ENCODE measurements around the gene TMEM151B.

The TMEM151B gene

DNA sequence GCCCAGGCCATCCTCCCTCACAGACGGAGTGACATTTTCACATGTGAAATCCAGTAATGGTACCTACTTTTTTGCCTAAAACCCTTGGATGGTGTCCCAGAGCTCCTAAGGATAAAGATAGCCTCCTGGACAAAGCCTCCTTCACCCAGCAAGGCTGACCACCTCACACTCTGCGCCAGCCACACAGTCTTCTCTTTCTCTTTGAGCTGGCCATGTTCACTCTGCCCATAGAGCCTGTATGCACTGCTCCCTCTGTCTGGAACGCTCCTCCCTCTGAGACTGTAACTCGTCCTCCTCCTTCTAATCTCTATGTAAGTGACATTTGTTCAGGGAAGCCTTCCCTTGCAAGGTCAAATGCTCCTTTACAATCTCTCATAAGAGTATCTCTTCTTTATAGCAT lies 14.6 kb downstream of the TMEM151B start:
- DNase-seq: no peak

DNA sequence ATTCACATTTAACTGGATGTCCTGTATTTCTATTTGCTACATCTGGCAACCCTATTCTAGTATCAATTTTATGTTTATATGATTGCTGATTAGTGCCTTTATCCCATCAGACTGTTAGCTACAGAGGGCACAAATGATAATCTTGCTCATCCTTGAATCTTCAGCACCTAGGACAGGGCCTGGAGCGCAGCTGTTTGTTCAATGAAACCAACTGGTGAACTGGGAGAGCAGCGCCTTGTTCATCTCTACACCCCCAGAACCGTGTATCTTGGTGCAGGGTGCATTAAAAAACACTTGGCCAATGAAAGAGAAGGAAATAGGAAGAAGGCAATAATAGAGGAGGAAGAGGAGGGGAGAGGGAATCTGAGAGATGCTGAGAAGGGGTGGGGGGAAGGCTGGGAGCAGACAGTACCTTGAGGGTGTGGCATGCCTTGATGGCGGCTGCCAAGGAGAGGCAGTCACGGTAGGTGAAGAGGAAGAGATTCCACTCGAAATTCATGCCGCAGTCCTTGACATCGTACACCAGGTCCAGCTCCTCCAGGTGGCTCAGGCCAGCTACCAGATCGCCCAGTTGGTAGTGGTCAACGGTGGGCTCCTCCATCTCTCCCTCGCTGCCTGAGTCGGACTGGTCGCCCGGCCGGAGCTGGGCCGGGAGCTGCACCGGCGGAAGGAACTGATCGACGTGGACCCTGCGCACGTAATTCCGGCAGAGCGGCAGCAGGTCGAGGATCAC lies 15.5 kb downstream of the TMEM151B start:
- DNase-seq: no peak

DNA sequence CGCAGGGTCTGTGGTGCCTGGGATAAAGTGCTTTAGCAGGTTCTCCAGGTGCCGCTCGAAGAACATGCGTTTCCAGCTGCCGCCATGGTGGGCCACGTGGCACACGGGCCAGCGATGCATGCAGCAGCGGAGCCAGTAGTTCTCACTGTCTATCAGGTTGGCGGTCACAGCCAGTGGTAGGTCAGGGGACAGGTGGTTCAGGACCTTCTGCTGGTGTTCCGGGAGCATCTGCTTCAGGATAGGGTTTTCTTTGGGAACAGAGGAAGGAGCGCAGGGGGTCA lies 16.0 kb downstream of the TMEM151B start:
- no peak for DNase-seq

DNA sequence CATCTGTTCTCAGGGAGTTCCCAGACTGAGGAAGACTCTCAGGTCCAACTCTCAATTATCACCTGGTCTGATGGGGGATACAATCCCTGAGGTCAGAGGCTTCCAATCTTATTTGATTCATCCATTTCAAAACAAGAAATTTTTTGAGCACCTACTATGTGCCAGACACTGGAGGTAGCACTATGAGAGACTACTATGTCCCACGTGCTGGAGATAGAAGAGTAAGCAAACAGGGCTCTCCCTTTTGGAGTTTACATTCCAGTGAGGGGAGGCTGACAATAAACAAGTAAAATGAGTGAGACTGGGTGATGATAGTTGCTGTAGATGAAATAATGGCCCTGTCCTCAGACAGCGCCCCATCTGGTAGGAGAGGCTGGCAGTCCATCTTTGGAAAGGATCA lies 16.5 kb downstream of the TMEM151B start:
- no peak for DNase-seq

DNA sequence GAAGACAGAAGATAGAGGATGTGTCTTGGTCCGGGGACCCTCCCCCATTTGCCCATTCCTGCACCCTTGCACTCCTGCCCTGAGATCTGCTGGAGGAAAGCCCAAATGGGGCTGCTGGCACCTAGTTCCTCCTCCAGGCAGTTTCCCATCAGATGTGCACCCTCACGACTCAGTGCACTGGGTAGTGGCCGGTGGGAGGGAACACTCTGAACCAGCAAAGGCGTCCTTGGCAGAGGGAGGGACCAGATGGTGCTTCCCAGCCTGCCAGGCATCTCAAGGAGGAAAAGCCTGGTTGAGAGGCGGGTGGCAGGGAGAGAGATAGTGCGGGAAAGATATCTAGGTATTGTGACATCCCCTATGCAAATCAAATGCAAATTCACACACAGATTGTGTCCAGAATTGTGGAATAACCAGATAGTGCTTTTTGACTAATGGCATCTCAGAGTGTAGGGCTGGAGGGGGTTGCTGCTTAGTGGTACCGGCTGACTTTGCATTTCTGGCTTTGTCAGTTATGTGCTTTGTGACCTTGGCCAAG lies 19.5 kb downstream of the TMEM151B start:
- no peak for DNase-seq

GRCh38 chr6:44291841-44292240 lies 21.6 kb downstream of the TMEM151B start:
- no peak for DNase-seq

DNA sequence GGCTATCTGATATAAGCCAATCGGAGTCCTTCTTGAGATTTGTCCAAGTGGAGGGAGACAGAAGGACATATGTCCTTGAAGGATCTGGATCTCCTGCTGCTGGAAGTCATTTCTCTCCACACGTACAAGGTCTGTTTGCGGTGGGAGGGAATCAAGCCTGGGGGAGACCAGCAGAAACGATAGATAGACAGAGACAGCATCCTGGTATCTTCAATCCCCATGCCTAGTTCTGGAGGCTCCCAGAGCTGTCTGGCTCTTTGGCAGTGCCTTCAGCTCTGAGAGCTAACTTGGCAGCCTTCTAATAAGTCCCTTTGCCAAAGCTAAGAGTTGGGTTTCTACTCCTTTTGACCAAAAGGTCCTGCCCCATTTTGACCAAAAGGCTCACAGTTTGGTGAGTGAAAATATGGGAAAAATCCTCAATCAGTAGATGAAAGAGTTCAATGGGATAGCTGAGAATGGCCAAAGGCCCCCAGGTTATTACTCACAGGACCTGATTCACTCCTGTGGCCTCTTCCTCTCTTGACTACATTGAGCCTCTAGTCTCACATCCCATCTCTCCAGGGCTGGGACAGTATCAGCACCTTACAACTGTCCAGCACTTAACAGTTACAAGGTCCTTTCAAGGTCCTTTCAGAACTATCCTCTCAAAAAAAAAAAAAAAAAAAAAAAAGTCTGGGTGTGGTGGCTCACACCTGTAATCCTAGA lies 22.6 kb downstream of the TMEM151B start:
- no peak for DNase-seq

- no peak for DNase-seq
These were observed 24.9 kb downstream of the TMEM151B start for GRCh38 chr6:44294832-44295791.

- no peak for DNase-seq
These were observed 27.1 kb downstream of the TMEM151B start for GRCh38 chr6:44297063-44298038.

- DNase-seq: no peak
These were observed 28.0 kb downstream of the TMEM151B start for GRCh38 chr6:44298055-44298803.

GRCh38 chr6:44298864-44299263 lies 28.6 kb downstream of the TMEM151B start:
- DNase-seq: no peak

DNA sequence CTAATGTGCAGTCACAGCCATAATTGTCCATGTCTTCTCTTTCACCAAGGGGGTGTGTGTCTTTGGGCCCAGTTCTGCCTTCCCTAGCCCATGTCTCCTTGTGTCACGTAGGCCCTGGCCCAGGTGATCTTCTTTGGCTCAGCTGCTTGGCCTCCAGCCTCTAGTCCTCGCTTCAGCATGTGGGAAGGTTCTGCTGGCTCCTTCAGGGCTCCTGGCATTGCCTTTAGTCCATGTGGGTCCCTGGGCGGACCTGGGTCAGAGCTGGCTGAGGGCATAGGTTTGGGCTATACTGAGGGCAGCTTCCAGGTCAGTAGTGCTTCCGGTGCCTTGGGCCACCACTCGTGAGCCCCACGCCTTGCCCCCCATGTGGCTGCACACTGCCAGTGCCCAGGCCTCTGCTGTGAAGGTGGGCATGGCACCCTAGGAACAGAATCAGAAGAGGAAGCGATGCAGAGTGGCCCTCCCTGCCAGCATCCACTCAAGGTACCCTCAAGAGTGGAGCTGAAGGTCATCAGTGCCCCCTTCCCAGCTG lies 30.1 kb downstream of the TMEM151B start:
- no peak for DNase-seq

DNA sequence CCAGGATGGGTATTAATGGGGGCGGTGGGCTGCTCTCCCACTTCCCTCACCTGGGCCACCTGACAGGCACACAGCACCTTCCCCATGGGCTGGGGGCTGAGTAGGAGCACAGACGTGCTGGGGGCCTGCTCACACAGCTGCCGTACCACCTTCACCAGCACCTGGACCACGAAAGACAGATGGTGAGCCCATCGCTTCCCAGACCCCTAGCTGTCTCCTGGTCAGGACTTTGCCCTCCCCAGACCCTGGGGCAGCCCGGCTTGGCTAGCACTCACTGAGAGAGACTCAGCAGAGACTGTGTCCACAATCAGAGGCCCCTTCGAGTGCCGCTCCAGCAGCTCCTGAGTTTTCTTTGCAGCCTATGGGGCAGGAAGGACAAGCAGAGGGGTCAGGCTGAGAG lies 30.9 kb downstream of the TMEM151B start:
- no peak for DNase-seq

DNA sequence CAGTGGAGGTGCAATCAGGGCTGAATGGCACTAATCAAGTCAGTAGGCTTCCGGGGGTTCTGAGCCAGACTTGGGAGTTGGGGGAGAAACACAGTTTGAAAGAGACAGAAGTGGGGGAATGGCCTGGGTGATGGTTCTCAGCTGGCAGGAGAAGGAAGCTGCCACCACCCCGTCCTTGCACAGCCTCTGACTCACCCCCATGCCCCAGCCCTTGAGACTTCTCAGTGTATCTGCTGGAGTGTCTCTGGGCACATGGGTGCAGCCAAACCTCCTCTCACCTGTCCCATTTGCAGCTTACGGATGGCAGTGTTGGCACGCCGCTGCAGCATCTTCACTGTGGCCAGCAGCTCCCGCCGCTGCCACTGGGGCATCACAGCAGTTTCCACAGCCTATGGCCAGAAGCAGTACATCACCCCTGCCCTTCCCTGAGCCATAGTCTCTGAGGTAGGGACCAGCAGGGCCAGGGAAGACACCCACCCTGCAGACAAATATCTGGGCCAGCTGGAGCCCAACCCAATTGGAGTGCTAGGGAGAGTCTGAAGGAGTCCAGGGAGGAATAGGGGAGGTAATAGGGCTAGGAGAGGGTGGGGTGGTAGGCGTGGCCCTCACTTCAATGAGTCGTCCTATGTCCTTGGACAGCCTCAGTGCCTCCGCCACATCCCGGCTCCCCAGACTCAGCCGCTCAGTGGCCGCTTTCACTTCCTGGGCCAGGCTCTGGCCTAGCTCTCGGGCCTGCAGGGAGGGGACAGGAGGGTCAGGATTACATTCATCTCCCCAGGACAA lies 31.7 kb downstream of the TMEM151B start:
- no peak for DNase-seq

DNA sequence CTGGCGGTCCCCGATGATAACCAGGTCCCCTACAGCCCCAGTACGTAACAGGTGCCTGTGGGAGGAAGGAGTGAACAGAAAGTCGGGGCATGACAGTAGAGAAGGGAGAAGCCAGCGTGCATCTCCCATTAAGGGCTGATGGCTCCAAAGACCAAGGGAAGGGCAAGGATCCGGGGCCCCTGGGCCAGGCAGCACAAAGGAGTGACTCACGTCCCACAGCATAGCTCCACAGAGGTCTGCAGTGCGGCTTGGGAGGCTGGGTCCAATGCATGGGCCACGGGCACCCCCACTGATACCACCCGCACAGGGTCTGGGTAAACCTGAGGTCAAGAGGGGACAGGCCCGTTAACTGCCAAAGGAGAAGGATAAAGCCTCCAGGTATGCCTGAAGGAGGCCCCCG lies 32.6 kb downstream of the TMEM151B start:
- DNase-seq: no peak

DNA sequence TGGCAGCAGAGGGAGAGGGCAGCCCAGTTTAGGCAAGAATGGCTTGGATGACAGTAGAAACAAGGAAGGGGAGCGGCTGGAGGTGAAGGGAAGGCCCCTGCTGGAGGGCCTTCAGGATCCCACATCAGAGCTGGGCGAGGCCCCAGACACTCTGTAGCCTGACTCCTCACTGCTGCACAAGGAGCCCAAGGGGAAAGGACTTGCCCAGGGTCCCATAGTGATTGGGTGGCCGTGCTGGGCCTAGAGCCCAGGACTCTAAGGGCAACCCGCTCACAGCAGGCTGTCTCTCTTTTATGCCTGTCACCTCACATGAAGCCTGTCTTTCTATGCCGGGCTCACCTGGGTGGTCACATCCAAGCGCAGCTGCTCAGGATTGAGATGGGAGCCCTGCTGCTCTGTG lies 33.6 kb downstream of the TMEM151B start:
- DNase-seq: no peak

- DNase-seq: no peak
These were observed 34.3 kb downstream of the TMEM151B start for GRCh38 chr6:44304282-44305199.

GRCh38 chr6:44305200-44305725 lies 35.0 kb downstream of the TMEM151B start:
- no peak for DNase-seq

- no peak for DNase-seq
These were observed 36.5 kb downstream of the TMEM151B start for GRCh38 chr6:44306710-44307109.

All from activated gamma-delta T cell (primary cell).